Measurements from ENCODE around the gene SPZ1.

GRCh38 chr5:80288177-80288576 lies 31.6 kb upstream of the SPZ1 start:
- TF ChIP-seq CTCF (conservative IDR thresholded peaks at IDR 0.05; ENCODE audit: low read length) (no peak), EZH2phosphoT487 (IDR thresholded peaks at IDR 0.05; ENCODE audit: borderline replicate concordance, low read depth, low read length) (no peak)
